Measurements from ENCODE around the gene PAX5.

Gene PAX5

GRCh38 chr9:36970007-36970888 lies 63.8 kb downstream of the PAX5 start:
- no peaks in the 10 kb centered on the region for H3K36me3 ChIP-seq (ENCODE audit: insufficient read depth, insufficient read length, low read length)
- peaks cover 5% of the 10 kb centered on the region for H3K4me1 ChIP-seq (ENCODE audit: insufficient read depth, insufficient read length)
- no peak for DNase-seq (ENCODE audit: low read depth, low spot score)

GRCh38 chr9:36969216-36969771 lies 64.8 kb downstream of the PAX5 start:
- DNase-seq (ENCODE audit: low read depth, low spot score) = no peak
- Histone ChIP-seq H3K9me3 (ENCODE audit: insufficient read depth, low read length) (no peaks in the 10 kb centered on the region), H3K4me3 (ENCODE audit: insufficient read length, low read depth) (no peak overlapping the region)

More at GRCh38 chr9:36970007-36970888, 63.8 kb downstream of the PAX5 start:
- Histone ChIP-seq H3K27me3 (ENCODE audit: insufficient read depth, insufficient read length) (no peaks in the 10 kb centered on the region), H3K9me3 (ENCODE audit: insufficient read depth, low read length) (no peaks in the 10 kb centered on the region), H3K4me3 (ENCODE audit: insufficient read length, low read depth) (no peak overlapping the region), H3K9ac (ENCODE audit: insufficient read length, low read depth) (no peak overlapping the region)
- no peak for TF ChIP-seq YY1 (IDR thresholded peaks at IDR 0.05; ENCODE audit: insufficient read depth, insufficient read length)
- no peak for TF ChIP-seq SUZ12 (IDR thresholded peaks at IDR 0.05; ENCODE audit: extremely low read depth, insufficient read depth, insufficient read length)
- TF ChIP-seq ZNF274 (IDR thresholded peaks at IDR 0.05; ENCODE audit: low read depth, low read length) = no peak

DNA sequence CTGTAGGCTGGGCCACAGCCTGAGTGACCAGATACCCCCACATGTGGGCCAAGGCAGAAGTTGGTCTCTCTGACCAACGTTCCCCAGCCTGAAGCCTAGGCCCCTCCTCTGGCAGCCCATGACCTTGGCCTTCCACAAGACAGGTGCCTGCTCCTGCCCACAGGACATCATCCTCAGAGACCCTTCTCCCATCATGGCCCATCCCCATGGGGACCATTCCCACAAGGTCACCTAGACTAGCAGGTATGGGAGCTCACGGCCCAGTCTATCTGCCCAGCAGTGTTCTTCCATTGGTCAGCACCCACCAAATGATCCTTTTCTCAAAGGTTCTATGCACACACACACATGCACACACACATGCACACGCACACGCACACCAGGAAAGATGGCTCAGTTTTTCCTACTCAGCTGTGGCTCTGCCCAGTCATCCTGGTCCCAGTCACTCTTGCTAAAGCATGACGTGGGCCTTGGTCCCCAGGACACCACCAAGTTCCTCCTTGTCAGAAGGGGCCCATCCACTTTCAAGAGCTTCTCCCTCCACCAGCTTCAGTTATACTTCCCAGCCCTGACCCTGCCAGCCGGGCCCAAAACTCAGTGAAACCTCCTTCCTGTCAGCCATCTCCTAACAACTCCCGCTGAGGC lies 65.4 kb downstream of the PAX5 start:
- peaks cover 10% of the 10 kb centered on the region for H3K4me1 ChIP-seq (ENCODE audit: insufficient read depth, insufficient read length)
- no peak overlapping the region for H3K4me3 ChIP-seq (ENCODE audit: insufficient read length, low read depth)
- H3K9ac ChIP-seq (ENCODE audit: insufficient read length, low read depth) = no peak overlapping the region
- no peak for DNase-seq (ENCODE audit: low read depth, low spot score)
- H3K36me3 ChIP-seq (ENCODE audit: insufficient read depth, insufficient read length, low read length) = no peaks in the 10 kb centered on the region
- TF ChIP-seq YY1 (IDR thresholded peaks at IDR 0.05; ENCODE audit: insufficient read depth, insufficient read length) (no peak), ZNF274 (IDR thresholded peaks at IDR 0.05; ENCODE audit: low read depth, low read length) (no peak), SUZ12 (IDR thresholded peaks at IDR 0.05; ENCODE audit: extremely low read depth, insufficient read depth, insufficient read length) (no peak)
- no peaks in the 10 kb centered on the region for H3K27me3 ChIP-seq (ENCODE audit: insufficient read depth, insufficient read length)
- no peaks in the 10 kb centered on the region for H3K9me3 ChIP-seq (ENCODE audit: insufficient read depth, low read length)

More at GRCh38 chr9:36969216-36969771, 64.8 kb downstream of the PAX5 start:
- no peaks in the 10 kb centered on the region for H3K36me3 ChIP-seq (ENCODE audit: insufficient read depth, insufficient read length, low read length)
- no peak overlapping the region for H3K9ac ChIP-seq (ENCODE audit: insufficient read length, low read depth)
- no peaks in the 10 kb centered on the region for H3K27me3 ChIP-seq (ENCODE audit: insufficient read depth, insufficient read length)
- peaks cover 10% of the 10 kb centered on the region for H3K4me1 ChIP-seq (ENCODE audit: insufficient read depth, insufficient read length)
- TF ChIP-seq YY1 (IDR thresholded peaks at IDR 0.05; ENCODE audit: insufficient read depth, insufficient read length) (no peak), SUZ12 (IDR thresholded peaks at IDR 0.05; ENCODE audit: extremely low read depth, insufficient read depth, insufficient read length) (no peak), ZNF274 (IDR thresholded peaks at IDR 0.05; ENCODE audit: low read depth, low read length) (no peak)

DNA sequence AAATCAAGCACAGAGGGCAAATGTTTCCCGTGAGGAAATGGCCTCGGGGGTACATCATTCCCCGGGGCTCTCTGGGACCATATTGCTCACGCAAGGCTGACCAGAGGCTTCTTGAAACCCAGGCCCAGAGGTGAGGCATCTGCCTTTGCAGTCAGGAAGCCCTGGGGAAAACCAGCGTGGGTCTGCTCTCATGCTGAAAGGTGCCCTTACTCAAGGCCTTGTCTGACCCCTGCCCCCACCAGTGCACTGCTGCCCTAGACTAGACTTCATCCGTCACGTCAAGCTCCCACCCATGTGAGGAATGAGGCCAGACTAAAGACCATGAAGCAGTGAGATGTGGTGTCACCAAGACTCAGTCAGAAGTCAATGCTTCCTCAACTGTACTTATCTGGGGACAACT lies 66.1 kb downstream of the PAX5 start:
- H3K36me3 ChIP-seq (ENCODE audit: insufficient read depth, insufficient read length, low read length) = no peaks in the 10 kb centered on the region

DNA sequence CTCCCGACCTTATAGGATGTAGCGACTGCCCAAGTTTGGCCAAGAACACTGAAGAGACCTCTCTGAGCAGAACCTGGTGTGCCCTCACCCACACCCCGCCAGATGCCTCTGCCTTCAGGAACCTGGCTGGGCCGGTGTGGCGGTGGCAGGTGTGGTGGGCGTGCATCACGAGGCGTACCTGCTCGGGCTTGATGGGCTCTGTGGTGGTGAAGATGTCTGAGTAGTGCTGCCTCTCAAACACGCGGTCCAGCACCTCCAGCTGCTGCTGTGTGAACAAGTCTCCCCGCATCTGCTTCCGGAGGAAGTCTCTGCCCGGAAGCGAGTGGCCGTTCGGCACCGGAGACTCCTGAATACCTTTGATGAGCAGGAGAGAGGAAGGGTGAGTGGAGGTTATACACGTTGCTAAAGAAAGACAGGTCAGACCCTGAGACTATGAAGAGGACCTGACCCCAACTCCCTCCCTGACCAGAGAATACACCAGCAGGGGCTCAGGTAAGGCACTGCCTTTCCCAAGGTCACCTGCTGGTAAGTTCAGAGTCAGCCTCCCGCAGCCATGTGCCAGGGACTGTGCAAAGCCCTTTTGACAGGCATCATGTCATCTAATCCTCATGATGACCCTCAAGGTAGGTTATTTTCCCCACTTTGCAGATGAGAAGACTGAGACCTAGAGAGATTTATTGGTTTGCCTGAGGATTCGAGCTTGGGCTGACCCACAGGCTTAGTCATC lies 67.5 kb downstream of the PAX5 start:
- H3K4me3 ChIP-seq (ENCODE audit: insufficient read length, low read depth) = no peak overlapping the region
- TF ChIP-seq ZNF274 (IDR thresholded peaks at IDR 0.05; ENCODE audit: low read depth, low read length) (no peak), YY1 (IDR thresholded peaks at IDR 0.05; ENCODE audit: insufficient read depth, insufficient read length) (no peak)
- no peak for DNase-seq (ENCODE audit: low read depth, low spot score)
- H3K36me3 ChIP-seq (ENCODE audit: insufficient read depth, insufficient read length, low read length) = no peaks in the 10 kb centered on the region
- H3K27me3 ChIP-seq (ENCODE audit: insufficient read depth, insufficient read length) = no peaks in the 10 kb centered on the region
- H3K4me1 ChIP-seq (ENCODE audit: insufficient read depth, insufficient read length) = peaks cover 16% of the 10 kb centered on the region
- H3K9me3 ChIP-seq (ENCODE audit: insufficient read depth, low read length) = no peaks in the 10 kb centered on the region
- no peak overlapping the region for H3K9ac ChIP-seq (ENCODE audit: insufficient read length, low read depth)

More for the DNA sequence above, 66.1 kb downstream of the PAX5 start:
- TF ChIP-seq ZNF274 (IDR thresholded peaks at IDR 0.05; ENCODE audit: low read depth, low read length) (no peak), SUZ12 (IDR thresholded peaks at IDR 0.05; ENCODE audit: extremely low read depth, insufficient read depth, insufficient read length) (no peak), YY1 (IDR thresholded peaks at IDR 0.05; ENCODE audit: insufficient read depth, insufficient read length) (no peak)
- H3K4me3 ChIP-seq (ENCODE audit: insufficient read length, low read depth) = no peak overlapping the region
- H3K9me3 ChIP-seq (ENCODE audit: insufficient read depth, low read length) = no peaks in the 10 kb centered on the region
- no peak overlapping the region for H3K9ac ChIP-seq (ENCODE audit: insufficient read length, low read depth)
- no peaks in the 10 kb centered on the region for H3K27me3 ChIP-seq (ENCODE audit: insufficient read depth, insufficient read length)
- peaks cover 13% of the 10 kb centered on the region for H3K4me1 ChIP-seq (ENCODE audit: insufficient read depth, insufficient read length)
- DNase-seq (ENCODE audit: low read depth, low spot score) = no peak

DNA sequence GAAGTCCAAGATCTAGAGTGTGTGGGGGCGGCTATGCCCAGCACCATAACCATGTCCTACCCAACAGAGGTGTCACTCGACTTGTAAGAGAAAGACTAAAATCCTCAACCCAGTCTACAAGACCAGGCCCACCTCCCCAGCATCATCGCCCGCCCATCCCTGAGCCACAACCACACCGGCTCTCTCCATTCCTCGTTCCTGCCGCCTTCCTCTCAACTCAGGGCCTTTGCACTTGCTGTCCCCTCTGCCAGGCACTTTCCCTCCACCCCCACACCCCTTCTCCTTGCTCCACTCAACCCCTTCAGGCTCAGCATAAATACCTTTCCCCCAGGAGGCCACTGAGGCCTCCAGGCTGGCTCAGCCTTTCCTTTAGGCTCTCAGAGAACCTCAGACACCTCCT lies 69.3 kb downstream of the PAX5 start:
- Histone ChIP-seq H3K4me3 (ENCODE audit: insufficient read length, low read depth) (no peak overlapping the region), H3K9me3 (ENCODE audit: insufficient read depth, low read length) (no peaks in the 10 kb centered on the region), H3K27me3 (ENCODE audit: insufficient read depth, insufficient read length) (no peaks in the 10 kb centered on the region), H3K36me3 (ENCODE audit: insufficient read depth, insufficient read length, low read length) (no peaks in the 10 kb centered on the region), H3K9ac (ENCODE audit: insufficient read length, low read depth) (no peak overlapping the region), H3K4me1 (ENCODE audit: insufficient read depth, insufficient read length) (peaks cover 14% of the 10 kb centered on the region)
- no peak for TF ChIP-seq SUZ12 (IDR thresholded peaks at IDR 0.05; ENCODE audit: extremely low read depth, insufficient read depth, insufficient read length)
- TF ChIP-seq ZNF274 (IDR thresholded peaks at IDR 0.05; ENCODE audit: low read depth, low read length) = no peak
- TF ChIP-seq YY1 (IDR thresholded peaks at IDR 0.05; ENCODE audit: insufficient read depth, insufficient read length) = no peak
- DNase-seq (ENCODE audit: low read depth, low spot score) = no peak

Measured in NT2/D1 (cell line).